ENCODE measurements around the gene MCC.

GRCh38 chr5:113250341-113250953 is 237.8 kb downstream of the MCC start:
- TF ChIP-seq CTCF (IDR thresholded peaks at IDR 0.05): no peak
- no peak for TF ChIP-seq POLR2A (IDR thresholded peaks at IDR 0.05)
